Heart right ventricle (tissue), 16 donors: ENCODE measurements around the gene SGCA. TPM values are rescaled to one million over a fixed set of nuclear protein-coding genes. Genes with fewer than 3 reads are reported as not detected.
A peak's percentile ranks its signal among the peaks of the same experiment; 100 is the strongest.

Experiments used
- ATAC-seq, 8 donors: fragments of 200-7000 bp; cut with Tn5 transposase; one replicate each; pipeline ENCODE4 v1.9.1; 2020; ENCODE audit warnings: mild to moderate bottlenecking in 8 of 8, moderate library complexity in 8 of 8, moderate number of reproducible peaks in 1 of 8
- DNase-seq, 2 donors: peaks; one replicate each; pipeline ENCODE4 v3.0.0-alpha.2; 2020
- H3K27ac ChIP-seq, 10 donors: fragments of 200-600 bp; sonication (generic) in 2 of 10; one replicate each; pipeline versions ENCODE4 v1.5.0 to v1.8.0; 2020 to 2022; ENCODE audit warnings: mild to moderate bottlenecking in 3 of 10
- H3K27me3 ChIP-seq, 7 donors: fragments of 200-600 bp; one replicate each; pipeline ENCODE4 v1.8.0; 2021 to 2022; ENCODE audit warnings: mild to moderate bottlenecking in 2 of 7
- H3K36me3 ChIP-seq, 9 donors: fragments of 200-600 bp; sonication (generic) in 1 of 9; one replicate each; pipeline versions ENCODE4 v1.5.0 to v1.8.0; 2020 to 2022; ENCODE audit warnings: mild to moderate bottlenecking in 2 of 9
- H3K4me1 ChIP-seq, 9 donors: fragments of 200-600 bp; sonication (generic) in 1 of 9; one replicate each; pipeline versions ENCODE4 v1.5.0 to v1.8.0; 2020 to 2022; ENCODE audit warnings: mild to moderate bottlenecking in 4 of 9
- H3K4me3 ChIP-seq, 10 donors: fragments of 200-600 bp; sonication (generic) in 2 of 10; one replicate each; pipeline versions ENCODE4 v1.5.0 to v1.8.0; 2020 to 2022; ENCODE audit warnings: mild to moderate bottlenecking in 7 of 10, moderate library complexity in 2 of 10
- H3K9me3 ChIP-seq, 11 donors: fragments of 200-600 bp in 10 of 11; sonication (generic) in 2 of 11; one replicate each; pipeline versions ENCODE4 v1.5.0 to v1.8.0; 2013 to 2022; ENCODE audit warnings: mild to moderate bottlenecking in 2 of 11, control low read depth in 1 of 11, moderate library complexity in 1 of 11
- WGBS, 2 donors: extraction: QIAGEN DNeasy Blood & Tissue Kit; methylation state at CpG; one replicate each; pipeline ENCODE4 v1.1.7; 2013; ENCODE audit warnings: inconsistent platforms in 1 of 2; 5-methylcytosine and 5-hydroxymethylcytosine counted together
- intact Hi-C, 10 donors: fragments of 100-400 bp; cut with DNase I; formaldehyde crosslinking; loops; one replicate each; pipeline versions ENCODE4 v1.11.1 to v1.14.2; 2022
- polyA plus RNA-seq, 2 donors: library from polyadenylated mRNA; stranded (reverse); fragments of 200-250 nt; gene quantifications; one replicate each; pipeline ENCODE4 v1.2.3, GENCODE V29; 2013
- total RNA-seq, 10 donors: library from RNA; stranded (reverse); fragmentation: NEBNext Ultra II Directional in 3 of 10; extraction: Animal tissue kit (Norgen Biotek cat#: 25700) in 3 of 10; gene quantifications; one replicate each; pipeline versions ENCODE4 v1.2.1 to v1.2.4, GENCODE V29; 2021 to 2023
- TF ChIP-seq, protein P1 (sequence below), 9 donors: fragments of 200-600 bp; sonication (generic) in 2 of 9; IDR thresholded peaks; one replicate each; pipeline versions ENCODE4 v1.5.0 to v1.8.0; 2021 to 2022; ENCODE audit warnings: antibody characterized with exemption in 9 of 9, mild to moderate bottlenecking in 5 of 9, moderate library complexity in 1 of 9
- donor health status: Arrhythmogenic right ventricular cardiomyopathy.
- donor health status: ischemic (EF 13 %, LVEDD 7.1; RV severe dilation, severe dysfunction).
- donor health status: healthy with polysubstance abuse.
- donor health status: DM: no; HTN: yes; CAD: no.
- donor health status: DM: no; HTN: no; CAD: no.
- donor health status: ischemic (EF 25% LVEDD 6.9; RV normal size, moderate dysfunction).
- donor health status: ischemic (EF 25% LVEDD 5.7; RV mildly dilated, moderate dysfunction).
- donor health status: healthy.
- donor health status: DM: yes; HTN: yes; CAD: no.
- donor health status: Ischemic cardiomyopathy.
- donor health status: ischemic (EF 35%, LVEDD 5.7; RV mildly dilated, moderate dysfunction).
- donor health status: nonischemic (EF 11% LVEDD 7.7; RV severe dilation, severe dysfunction).
- donor health status: DM: yes; HTN: yes; CAD: no.
- donor health status: PGD.
- donor health status: ischemic (EF 29% LVEDD 5.4; RV normal size, mild dysfunction).
- donor health status: nonischemic (EF 23%, LVEDD 6.1; RV moderate dilation, normal function).

The SGCA gene
- total and polyA plus RNA-seq, 12 donors = 136 to 314 (median 158) TPM

DNA sequence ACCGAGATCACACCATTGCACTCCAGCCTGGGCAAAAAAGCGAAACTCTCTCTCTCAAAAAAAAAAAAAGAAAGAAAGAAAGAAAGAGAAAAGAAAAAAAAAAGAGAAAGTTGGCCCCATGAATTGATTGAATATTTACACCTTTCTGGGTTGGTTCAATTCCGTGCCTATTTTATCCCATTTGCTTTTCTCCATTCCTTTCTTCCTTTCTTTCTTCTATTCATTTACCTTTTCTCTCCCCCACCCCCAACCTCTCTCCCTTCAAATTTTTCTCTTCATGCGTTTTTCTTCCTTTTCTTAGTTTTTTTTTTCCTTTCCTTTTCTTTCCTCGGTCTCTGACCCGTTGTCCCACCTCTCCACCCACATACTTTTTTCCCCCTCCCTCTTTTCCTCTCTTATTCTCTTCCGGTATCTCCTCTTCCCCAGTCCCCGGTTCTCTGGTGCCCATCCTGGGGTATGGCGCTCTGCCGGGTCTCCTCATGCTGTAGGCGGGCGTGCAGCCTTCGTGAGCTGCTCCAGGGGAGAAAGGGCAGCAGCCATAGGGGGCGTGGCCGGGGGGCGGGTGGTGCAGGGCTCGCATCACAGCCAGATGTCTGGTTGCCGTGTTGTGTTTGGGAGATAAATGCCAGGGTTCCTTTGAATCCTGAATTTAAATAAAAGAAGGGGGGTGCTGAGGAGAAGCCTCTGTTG is 40.9 kb downstream of the SGCA start:
- H3K4me3 ChIP-seq = peak overlapping the region in 1 of 10 donors; percentile 8
- peak in 1 of 2 donors; percentile 52 for DNase-seq

DNA sequence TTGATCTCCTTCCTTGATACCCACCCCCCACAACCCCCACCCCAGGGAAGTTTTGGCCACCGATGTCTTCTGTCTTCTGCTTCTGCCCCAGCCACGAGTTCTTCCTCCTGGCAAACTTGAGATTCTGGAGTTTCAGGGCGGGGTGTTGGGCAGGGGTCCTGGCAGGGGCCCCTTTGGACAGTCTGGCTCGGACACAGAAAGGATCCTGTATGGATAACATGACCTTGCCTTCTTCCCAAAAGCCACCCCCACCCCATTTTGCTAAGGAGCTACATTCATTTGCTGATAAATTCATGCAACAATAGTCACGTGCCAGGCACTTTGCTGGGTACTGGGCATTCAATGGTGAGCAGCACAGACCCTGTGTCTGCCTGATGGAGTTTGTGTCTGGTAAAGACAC is 41.5 kb downstream of the SGCA start:
- Histone ChIP-seq H3K4me1 (peaks cover 3 to 83% (median 38%) of the 10 kb centered on the region in 9 donors), H3K4me3 (no peak overlapping the region), H3K36me3 (no peaks in the 10 kb centered on the region), H3K9me3 (no peaks in the 10 kb centered on the region), H3K27ac (peak overlapping the region in 6 of 10 donors; percentile 25 to 63 (median 40)), H3K27me3 (peaks cover 0 to 47% (median 33%) of the 10 kb centered on the region in 7 donors)
- TF ChIP-seq, protein P1, sequence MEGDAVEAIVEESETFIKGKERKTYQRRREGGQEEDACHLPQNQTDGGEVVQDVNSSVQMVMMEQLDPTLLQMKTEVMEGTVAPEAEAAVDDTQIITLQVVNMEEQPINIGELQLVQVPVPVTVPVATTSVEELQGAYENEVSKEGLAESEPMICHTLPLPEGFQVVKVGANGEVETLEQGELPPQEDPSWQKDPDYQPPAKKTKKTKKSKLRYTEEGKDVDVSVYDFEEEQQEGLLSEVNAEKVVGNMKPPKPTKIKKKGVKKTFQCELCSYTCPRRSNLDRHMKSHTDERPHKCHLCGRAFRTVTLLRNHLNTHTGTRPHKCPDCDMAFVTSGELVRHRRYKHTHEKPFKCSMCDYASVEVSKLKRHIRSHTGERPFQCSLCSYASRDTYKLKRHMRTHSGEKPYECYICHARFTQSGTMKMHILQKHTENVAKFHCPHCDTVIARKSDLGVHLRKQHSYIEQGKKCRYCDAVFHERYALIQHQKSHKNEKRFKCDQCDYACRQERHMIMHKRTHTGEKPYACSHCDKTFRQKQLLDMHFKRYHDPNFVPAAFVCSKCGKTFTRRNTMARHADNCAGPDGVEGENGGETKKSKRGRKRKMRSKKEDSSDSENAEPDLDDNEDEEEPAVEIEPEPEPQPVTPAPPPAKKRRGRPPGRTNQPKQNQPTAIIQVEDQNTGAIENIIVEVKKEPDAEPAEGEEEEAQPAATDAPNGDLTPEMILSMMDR (IDR thresholded peaks at IDR 0.05) = no peak
- no peak for ATAC-seq
- intact Hi-C loops = no loop called here
- DNase-seq = no peak
- WGBS, 2 donors = 61 to 62% methylated on average over 5 of the region's 5 CpGs

More for the DNA sequence above, 40.9 kb downstream of the SGCA start:
- 24 to 25% methylated on average over 18 of the region's 18 CpGs for WGBS, 2 donors
- TF ChIP-seq, protein P1 (IDR thresholded peaks at IDR 0.05) = no peak
- Histone ChIP-seq H3K9me3 (no peaks in the 10 kb centered on the region), H3K27ac (peak overlapping the region in 6 of 10 donors; percentile 25 to 63 (median 40)), H3K27me3 (peaks cover 0 to 53% (median 39%) of the 10 kb centered on the region in 7 donors), H3K36me3 (no peaks in the 10 kb centered on the region), H3K4me1 (peaks cover 3 to 78% (median 36%) of the 10 kb centered on the region in 9 donors)
- intact Hi-C loops = no loop called here
- no peak for ATAC-seq

DNA sequence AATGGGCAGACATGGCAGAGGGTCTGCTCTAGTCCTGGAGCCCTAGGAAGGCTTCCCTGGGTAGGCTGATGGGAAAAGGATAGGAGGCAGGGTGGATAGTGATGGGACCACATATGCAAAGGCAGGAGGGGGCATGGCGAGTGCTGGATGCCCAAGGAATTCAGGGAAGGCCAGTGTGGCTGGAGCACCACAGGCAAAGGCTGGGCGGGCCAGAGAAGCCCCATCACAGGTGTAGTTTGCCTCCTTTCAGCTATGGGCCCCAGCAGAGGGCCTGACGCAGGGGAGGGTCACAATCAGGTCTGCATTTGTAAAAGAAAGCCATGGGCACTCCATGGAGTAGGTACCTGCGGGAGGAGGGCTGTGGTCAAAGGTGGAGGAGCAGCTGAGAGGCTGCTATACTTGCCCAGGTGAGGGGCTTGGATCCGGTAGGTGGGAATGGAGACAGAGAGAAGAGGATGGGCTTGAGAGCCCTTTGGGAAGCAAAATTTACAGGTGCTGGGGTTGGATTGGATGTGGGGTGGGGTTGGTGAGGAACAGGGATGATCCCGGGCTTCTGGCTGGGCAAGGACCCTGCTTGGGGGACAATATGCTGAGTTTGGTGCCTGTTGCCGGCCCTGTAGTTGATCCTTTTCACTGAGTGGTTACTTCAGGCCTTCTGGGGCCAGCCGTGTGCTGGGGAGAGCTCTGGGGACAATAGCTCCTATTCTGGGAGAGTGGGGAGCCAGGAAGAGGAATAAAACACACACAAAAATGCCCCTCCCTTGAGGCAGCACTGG is 42.2 kb downstream of the SGCA start:
- intact Hi-C loops = no loop called here
- peak overlapping the region in 6 of 10 donors; percentile 34 to 86 (median 68) for H3K27ac ChIP-seq
- H3K4me1 ChIP-seq = peaks cover 3 to 83% (median 38%) of the 10 kb centered on the region in 9 donors

DNA sequence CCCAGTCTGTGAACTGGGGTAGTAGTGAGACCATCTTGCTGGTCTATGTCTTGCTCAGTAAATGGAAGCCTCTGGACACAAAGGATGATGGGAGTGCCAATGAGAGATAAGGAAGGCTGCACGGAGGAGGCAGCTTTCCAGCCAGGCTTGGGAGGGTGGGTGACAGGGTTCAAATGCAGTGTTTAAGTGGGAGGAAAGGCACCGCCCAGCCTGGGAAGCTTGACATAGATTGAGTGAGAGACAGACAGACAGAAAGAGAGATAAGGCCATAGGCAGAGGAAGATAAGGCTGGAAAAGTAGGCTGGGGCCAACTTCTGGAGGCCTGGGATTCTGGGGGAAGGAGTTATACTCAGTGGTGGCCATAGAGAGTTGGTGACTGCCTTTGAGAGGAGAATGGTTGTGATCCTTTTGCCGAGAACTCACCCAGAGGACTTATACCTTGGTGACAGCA is 42.8 kb downstream of the SGCA start:
- H3K27me3 ChIP-seq = peaks cover 0 to 34% (median 27%) of the 10 kb centered on the region in 7 donors
- no peak overlapping the region for H3K4me3 ChIP-seq
- DNase-seq (no peak), ATAC-seq (no peak)
- H3K9me3 ChIP-seq = no peaks in the 10 kb centered on the region
- TF ChIP-seq, protein P1 (IDR thresholded peaks at IDR 0.05) = no peak
- H3K36me3 ChIP-seq = no peaks in the 10 kb centered on the region
- intact Hi-C loops = no loop called here
- peaks cover 3 to 79% (median 38%) of the 10 kb centered on the region in 9 donors for H3K4me1 ChIP-seq
- 73 to 76% methylated on average over 3 of the region's 3 CpGs for WGBS, 2 donors
- H3K27ac ChIP-seq = peak overlapping the region in 6 of 10 donors; percentile 35 to 90 (median 80)

More for the DNA sequence above, 42.2 kb downstream of the SGCA start:
- TF ChIP-seq, protein P1 (IDR thresholded peaks at IDR 0.05) = no peak
- no peaks in the 10 kb centered on the region for H3K36me3 ChIP-seq
- WGBS, 2 donors = 84 to 86% methylated on average over 8 of the region's 8 CpGs
- peaks cover 0 to 40% (median 27%) of the 10 kb centered on the region in 7 donors for H3K27me3 ChIP-seq
- ATAC-seq (no peak), DNase-seq (no peak)
- no peaks in the 10 kb centered on the region for H3K9me3 ChIP-seq
- H3K4me3 ChIP-seq = no peak overlapping the region
